Measurements from ENCODE around the gene AP1B1.

- no peak for TF ChIP-seq CTCF (IDR thresholded peaks at IDR 0.05)
- TF ChIP-seq POLR2A (IDR thresholded peaks at IDR 0.05) = no peak
Observed at GRCh38 chr22:29316141-29316828, 72.1 kb downstream of the AP1B1 start.

All from body of pancreas (tissue), 4 donors.